ENCODE data around the gene YTHDF2. TPM values are rescaled to one million over a fixed set of nuclear protein-coding genes. Genes with fewer than 3 reads are reported as not detected.

Gene YTHDF2
- polyA plus RNA-seq, 1 of the 3 experiments (the other 2 are of a cell fraction), result 45.2 TPM

- TF ChIP-seq MEF2A (IDR thresholded peaks at IDR 0.05; ENCODE audit: borderline replicate concordance, low read depth) (no peak), SMC3 (IDR thresholded peaks at IDR 0.05; ENCODE audit: low read depth, low read length) (peak; percentile 49; the same call in 1 of the 2 replicates), RAD21 (IDR thresholded peaks at IDR 0.05; ENCODE audit: low read length) (peak; percentile 73), ZBTB33 (IDR thresholded peaks at IDR 0.05; ENCODE audit: borderline replicate concordance, low read depth) (no peak)
- Histone ChIP-seq H3K4me2 (no peak overlapping the region), H3K27me3 (ENCODE audit: insufficient read depth) (no peaks in the 10 kb centered on the region; the same call in 1 of the 2 replicates), H3K4me1 (ENCODE audit: control insufficient read depth in 1 of 2, insufficient read depth in 2 of 2, low read depth in 1 of 2, low read length in 1 of 2) (peaks cover 0 to 5% of the 10 kb centered on the region in 2 experiments; a peak in 1 of 4 replicates), H3K9me3 (no peaks in the 10 kb centered on the region), H2AFZ (ENCODE audit: low read depth) (no peak overlapping the region), H4K20me1 (ENCODE audit: insufficient read depth) (no peaks in the 10 kb centered on the region), H3K4me3 (ENCODE audit: low read depth in 2 of 2, low read length in 1 of 2) (no peak overlapping the region), H3K9me2 (no peaks in the 10 kb centered on the region), H3K9ac (no peak overlapping the region), H3F3A (replicated peaks; ENCODE audit: insufficient read depth) (no peaks in the 10 kb centered on the region), H3K27ac (ENCODE audit: low read depth in 2 of 2, low read length in 1 of 2) (no peak overlapping the region), H3K79me2 (ENCODE audit: insufficient read depth) (no peaks in the 10 kb centered on the region), H3K36me3 (replicated peaks in 1 of 2; ENCODE audit: control insufficient read depth in 1 of 2, insufficient read depth in 2 of 2, low read length in 1 of 2) (no peaks in the 10 kb centered on the region)
- CTCF ChIA-PET, result interaction anchor here (0.7 to 39.4 kb wide), 15 partner anchors 9 to 404 kb away, joined by 3 to 894 read pairs (median 3); no protein-coding TSS in a partner anchor
- 71% methylated on average over 18 of the region's 18 CpGs for WGBS (ENCODE audit: low lambda C conversion rate)
- POLR2A ChIA-PET, result no interaction called here
- DNase-seq, result no peak
These were observed 59.8 kb downstream of the YTHDF2 start for GRCh38 chr1:28796352-28797211.

- Histone ChIP-seq H3K79me2 (ENCODE audit: insufficient read depth) (no peaks in the 10 kb centered on the region), H3K9ac (no peak overlapping the region), H2AFZ (ENCODE audit: low read depth) (no peak overlapping the region), H3K4me2 (no peak overlapping the region), H3K36me3 (replicated peaks in 1 of 2; ENCODE audit: control insufficient read depth in 1 of 2, insufficient read depth in 2 of 2, low read length in 1 of 2) (no peaks in the 10 kb centered on the region), H3K4me3 (ENCODE audit: low read depth in 2 of 2, low read length in 1 of 2) (no peak overlapping the region), H3K27ac (ENCODE audit: low read depth in 2 of 2, low read length in 1 of 2) (no peak overlapping the region), H3K9me3 (no peaks in the 10 kb centered on the region), H4K20me1 (ENCODE audit: insufficient read depth) (no peaks in the 10 kb centered on the region), H3K4me1 (ENCODE audit: control insufficient read depth in 1 of 2, insufficient read depth in 2 of 2, low read depth in 1 of 2, low read length in 1 of 2) (peaks cover 0 to 6% of the 10 kb centered on the region in 2 experiments; a peak in 1 of 4 replicates), H3F3A (replicated peaks; ENCODE audit: insufficient read depth) (no peaks in the 10 kb centered on the region), H3K9me2 (no peaks in the 10 kb centered on the region), H3K27me3 (ENCODE audit: insufficient read depth) (no peaks in the 10 kb centered on the region; the same call in 1 of the 2 replicates)
- POLR2A ChIA-PET, result no interaction called here
- 9% methylated on average over 2 of the region's 3 CpGs for WGBS (ENCODE audit: low lambda C conversion rate)
- CTCF ChIA-PET, result interaction anchor here (1.0 to 39.4 kb wide), 3 partner anchors 10 to 75 kb away, joined by 3 to 894 read pairs (median 3); no protein-coding TSS in a partner anchor
- TF ChIP-seq ZBTB33 (IDR thresholded peaks at IDR 0.05; ENCODE audit: borderline replicate concordance, low read depth) (no peak), SIN3A (IDR thresholded peaks at IDR 0.05; ENCODE audit: borderline replicate concordance, low read depth, low read length) (no peak), EP300 (IDR thresholded peaks at IDR 0.05; ENCODE audit: borderline replicate concordance in 1 of 2, low read depth in 1 of 2, low read length in 1 of 2) (no peak), MEF2A (IDR thresholded peaks at IDR 0.05; ENCODE audit: borderline replicate concordance, low read depth) (no peak), POLR2AphosphoS5 (IDR thresholded peaks at IDR 0.05; ENCODE audit: low read depth, low read length) (no peak), FOSL2 (IDR thresholded peaks at IDR 0.05; ENCODE audit: borderline replicate concordance, low read depth) (no peak), MXI1 (IDR thresholded peaks at IDR 0.05; ENCODE audit: low read depth, low read length) (no peak), RCOR1 (IDR thresholded peaks at IDR 0.05; ENCODE audit: low read length) (no peak), TCF12 (IDR thresholded peaks at IDR 0.05) (no peak), RFX5 (IDR thresholded peaks at IDR 0.05; ENCODE audit: low read length) (no peak), YY1 (IDR thresholded peaks at IDR 0.05; ENCODE audit: low read depth) (no peak), RXRA (IDR thresholded peaks at IDR 0.05; ENCODE audit: borderline replicate concordance, low read depth) (no peak), GATA2 (CRISPR knock-in tag; IDR thresholded peaks at IDR 0.05) (no peak), PBX3 (IDR thresholded peaks at IDR 0.05) (no peak), RAD21 (IDR thresholded peaks at IDR 0.05; ENCODE audit: low read length) (no peak), IRF3 (IDR thresholded peaks at IDR 0.05; ENCODE audit: low read depth, low read length) (no peak), EZH2phosphoT487 (IDR thresholded peaks at IDR 0.05; ENCODE audit: borderline replicate concordance, low read depth) (no peak)
- no peak for DNase-seq
These were observed 63.6 kb downstream of the YTHDF2 start for GRCh38 chr1:28800324-28800723.

Data from SK-N-SH (cell line).